Measurements from ENCODE around the gene METTL24. TPM values are rescaled to one million over a fixed set of nuclear protein-coding genes. Genes with fewer than 3 reads are reported as not detected.

Gene METTL24
- total RNA-seq, 1 experiment from 2014 or later: 0.61 TPM

DNA sequence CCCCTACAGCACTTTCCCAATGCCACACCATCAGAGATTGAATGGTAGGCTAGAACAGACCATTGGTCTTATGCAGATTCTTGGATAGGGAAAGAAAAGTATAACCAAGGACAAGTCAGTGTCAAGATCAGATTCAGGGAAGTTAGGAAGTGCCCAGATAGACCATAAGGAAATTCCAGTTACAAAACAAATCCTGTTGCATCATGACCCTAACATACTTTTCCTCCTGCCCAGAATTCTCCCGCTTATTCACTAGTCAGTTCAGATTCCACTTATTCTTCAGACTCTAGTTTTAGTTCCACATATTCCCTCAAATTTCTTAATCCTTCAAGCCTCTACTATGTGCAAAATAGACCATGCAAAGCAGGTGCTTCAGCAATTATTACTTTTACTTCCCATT lies 20.7 kb downstream of the METTL24 start:
- peaks cover 3 to 5% of the 10 kb centered on the region in 2 experiments; a peak in 3 of 4 replicates for H3K4me1 Mint-ChIP-seq
- Histone ChIP-seq H2BK120ac (ENCODE audit: low read depth, low read length, poor library complexity, severe bottlenecking) (no peak overlapping the region), H4K20me1 (ENCODE audit: control insufficient read depth, insufficient read depth, insufficient read length) (no peaks in the 10 kb centered on the region), H3K27me3 (ENCODE audit: insufficient read depth, low read length) (no peaks in the 10 kb centered on the region), H4K8ac (replicated peaks; ENCODE audit: insufficient read length, low read depth, low read length) (no peak overlapping the region), H3K56ac (ENCODE audit: insufficient read length, low read depth, low read length) (no peak overlapping the region), H2BK5ac (ENCODE audit: insufficient read length, low read length) (no peak overlapping the region), H2BK20ac (ENCODE audit: low read depth, low read length, poor library complexity, severe bottlenecking) (no peak overlapping the region), H3K4ac (ENCODE audit: low read depth, low read length) (no peak overlapping the region), H4K5ac (ENCODE audit: insufficient read length, low read depth, low read length) (no peak overlapping the region), H3K9me3 (ENCODE audit: control insufficient read depth, low read depth, low read length) (no peaks in the 10 kb centered on the region), H3K79me2 (ENCODE audit: insufficient read depth, low read length) (no peaks in the 10 kb centered on the region), H2AK5ac (ENCODE audit: insufficient read length, low read length) (no peak overlapping the region), H3K4me1 (ENCODE audit: insufficient read depth, low read length) (no peaks in the 10 kb centered on the region), H2BK12ac (ENCODE audit: insufficient read length, low read depth, low read length) (no peak overlapping the region), H3K79me1 (ENCODE audit: insufficient read depth, low read depth, low read length, poor library complexity, severe bottlenecking) (no peaks in the 10 kb centered on the region), H4K91ac (ENCODE audit: insufficient read length, low read depth, low read length) (no peak overlapping the region), H2AFZ (ENCODE audit: low read length) (no peak overlapping the region), H3K18ac (ENCODE audit: insufficient read length, low read depth, low read length) (no peak overlapping the region), H3T11ph (ENCODE audit: low read length) (no peak overlapping the region), H3K27ac (ENCODE audit: insufficient read length, low read depth, low read length) (no peak overlapping the region), H2BK15ac (ENCODE audit: low read depth, low read length) (no peak overlapping the region), H3K23me2 (ENCODE audit: insufficient read length, low read depth, low read length, poor library complexity, severe bottlenecking) (no peaks in the 10 kb centered on the region), H3K9ac (ENCODE audit: extremely low read depth, insufficient read length, low read length) (no peak overlapping the region), H3K4me2 (ENCODE audit: insufficient read depth, insufficient read length, low read length) (no peak overlapping the region), H3K23ac (ENCODE audit: insufficient read length, low read depth, low read length) (no peak overlapping the region), H3K14ac (ENCODE audit: insufficient read depth, low read length) (no peak overlapping the region)
- no CpG with 5 or more reads among the region's 1 CpG for WGBS (ENCODE audit: extremely low coverage, insufficient read length, low lambda C conversion rate)
- no peaks in the 10 kb centered on the region; a peak in 1 of 7 replicates for H3K36me3 Mint-ChIP-seq (ENCODE audit: insufficient read depth in 1 of 3, low read depth in 3 of 3)
- TF ChIP-seq, protein P1, sequence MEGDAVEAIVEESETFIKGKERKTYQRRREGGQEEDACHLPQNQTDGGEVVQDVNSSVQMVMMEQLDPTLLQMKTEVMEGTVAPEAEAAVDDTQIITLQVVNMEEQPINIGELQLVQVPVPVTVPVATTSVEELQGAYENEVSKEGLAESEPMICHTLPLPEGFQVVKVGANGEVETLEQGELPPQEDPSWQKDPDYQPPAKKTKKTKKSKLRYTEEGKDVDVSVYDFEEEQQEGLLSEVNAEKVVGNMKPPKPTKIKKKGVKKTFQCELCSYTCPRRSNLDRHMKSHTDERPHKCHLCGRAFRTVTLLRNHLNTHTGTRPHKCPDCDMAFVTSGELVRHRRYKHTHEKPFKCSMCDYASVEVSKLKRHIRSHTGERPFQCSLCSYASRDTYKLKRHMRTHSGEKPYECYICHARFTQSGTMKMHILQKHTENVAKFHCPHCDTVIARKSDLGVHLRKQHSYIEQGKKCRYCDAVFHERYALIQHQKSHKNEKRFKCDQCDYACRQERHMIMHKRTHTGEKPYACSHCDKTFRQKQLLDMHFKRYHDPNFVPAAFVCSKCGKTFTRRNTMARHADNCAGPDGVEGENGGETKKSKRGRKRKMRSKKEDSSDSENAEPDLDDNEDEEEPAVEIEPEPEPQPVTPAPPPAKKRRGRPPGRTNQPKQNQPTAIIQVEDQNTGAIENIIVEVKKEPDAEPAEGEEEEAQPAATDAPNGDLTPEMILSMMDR (conservative IDR thresholded peaks at IDR 0.05): no peak
- no peaks in the 10 kb centered on the region for H3K9me3 Mint-ChIP-seq
- peaks cover 2% of the 10 kb centered on the region; the same call in 1 of the 2 replicates for H3K27me3 Mint-ChIP-seq (ENCODE audit: low read depth)
- H3K4me3 Mint-ChIP-seq: no peak overlapping the region
- no peak overlapping the region for H3K27ac Mint-ChIP-seq
- DNase-seq: no peak

Data from H9 (cell line).